Esophagus (tissue), 2 donors: ENCODE results near the gene LMO1. TPM values are rescaled to one million over a fixed set of nuclear protein-coding genes. Genes with fewer than 3 reads are reported as not detected.

Experiments used
- H3K27ac ChIP-seq, 2 donors: one replicate each; pipeline ENCODE4 v1.5.1; 2013; ENCODE audit warnings: low read depth in 2 of 2, mild to moderate bottlenecking in 2 of 2, inconsistent platforms in 1 of 2, low read length in 1 of 2, moderate library complexity in 1 of 2
- H3K27me3 ChIP-seq, 2 donors: one replicate each; pipeline ENCODE4 v1.6.1; 2013; ENCODE audit warnings: low read length in 2 of 2, control low read depth in 1 of 2, mild to moderate bottlenecking in 1 of 2; ENCODE audit not compliant: insufficient read depth in 2 of 2, control insufficient read depth in 1 of 2
- H3K36me3 ChIP-seq, 2 donors: one replicate each; pipeline ENCODE4 v1.6.1; 2013; ENCODE audit warnings: low read length in 1 of 2; ENCODE audit not compliant: control insufficient read depth in 2 of 2, insufficient read depth in 2 of 2
- H3K4me1 ChIP-seq, 2 donors: one replicate each; pipeline ENCODE4 v1.6.1; 2013; ENCODE audit warnings: low read length in 1 of 2; ENCODE audit not compliant: control insufficient read depth in 2 of 2, insufficient read depth in 2 of 2
- H3K4me3 ChIP-seq, 2 donors: one replicate each; pipeline ENCODE4 v1.5.1; 2013; ENCODE audit warnings: low read length in 2 of 2, mild to moderate bottlenecking in 2 of 2, low read depth in 1 of 2, moderate library complexity in 1 of 2
- H3K9me3 ChIP-seq, 2 donors: one replicate each; pipeline ENCODE4 v1.6.1; 2013; ENCODE audit warnings: mild to moderate bottlenecking in 2 of 2, low read depth in 1 of 2, low read length in 1 of 2, moderate library complexity in 1 of 2; ENCODE audit not compliant: control insufficient read depth in 2 of 2, insufficient read depth in 1 of 2
- WGBS, 2 donors: extraction: QIAGEN DNeasy Blood & Tissue Kit; methylation state at CpG; one replicate each; pipeline ENCODE4 v1.1.7; 2013; 5-methylcytosine and 5-hydroxymethylcytosine counted together
- polyA plus RNA-seq, 2 donors: library from polyadenylated mRNA; stranded (reverse); fragments of 200-250 nt; gene quantifications; one replicate each; pipeline ENCODE4 v1.2.3, GENCODE V29; 2013
- donor health status: healthy with polysubstance abuse.
- donor health status: Bipolar disorder and iron deficiency.

Gene LMO1
- under 1 TPM; 0.06 to 0.08 TPM for polyA plus RNA-seq

DNA sequence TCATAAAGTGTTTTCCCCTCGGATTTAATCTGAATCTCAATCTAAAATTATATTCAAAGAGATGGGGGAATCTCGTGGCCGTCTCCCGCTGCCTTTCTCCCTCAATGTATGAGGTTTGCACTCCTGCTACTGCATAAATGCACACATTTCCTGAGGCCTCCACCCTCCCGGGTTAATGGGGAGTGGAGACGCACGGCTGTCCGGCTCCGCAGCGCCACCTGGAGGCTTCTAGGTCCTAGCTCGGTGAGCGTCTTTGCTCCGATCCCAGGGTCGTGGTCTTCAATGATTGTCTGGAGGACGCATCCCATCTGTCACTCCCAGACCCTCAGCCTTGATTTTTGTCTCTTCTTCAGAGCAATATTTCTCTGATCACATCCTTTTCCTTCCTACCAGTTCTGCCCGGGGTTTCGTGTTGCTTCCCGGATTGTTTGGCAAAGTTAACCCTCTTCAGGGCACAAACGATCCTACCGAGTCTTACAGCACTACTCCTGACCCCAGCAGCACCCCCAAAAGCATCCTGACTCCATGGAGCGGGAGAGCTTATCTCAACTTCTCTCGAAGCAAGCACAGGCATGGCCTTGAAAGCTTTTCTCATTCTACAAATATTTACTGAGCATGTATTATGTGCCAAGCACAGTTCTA is at the start of gene LMO1:
TSS of gene LMO1 (minus strand) at position 110 of the 642 bp plus-strand sequence. CDS start 516 bp downstream, outside the sequence.
- Histone ChIP-seq H3K27me3 (peaks cover 0 to 13% of the 10 kb centered on the region in 2 donors), H3K4me3 (peak within 1 kb of the TSS; percentile 9 to 36), H3K36me3 (no peaks in the 10 kb centered on the region), H3K9me3 (no peaks in the 10 kb centered on the region), H3K27ac (no peak within 1 kb of the TSS), H3K4me1 (peaks cover 0 to 15% of the 10 kb centered on the region in 2 donors)
- 2 to 3% methylated on average over 22 of the region's 22 CpGs for WGBS, 2 donors

DNA sequence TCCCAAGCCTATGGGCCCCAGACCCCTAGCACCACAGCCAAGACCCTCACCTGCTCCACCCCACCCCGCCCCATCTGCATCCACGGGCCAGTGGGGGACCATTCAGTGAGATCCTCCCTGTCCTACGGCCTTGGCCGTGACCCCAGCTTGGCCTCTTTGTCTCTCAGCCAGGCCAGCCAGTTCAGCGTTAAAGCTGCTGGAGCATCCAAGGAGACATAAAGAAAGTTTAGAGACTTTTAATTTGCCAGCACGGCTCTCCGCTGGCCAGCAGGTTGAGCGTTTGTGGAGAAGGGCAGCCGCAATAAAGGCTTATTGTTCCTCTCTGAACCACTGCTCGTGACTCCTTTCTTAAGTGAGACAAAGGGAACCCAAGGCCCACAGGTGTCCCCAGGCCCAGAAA is 49.3 kb upstream of the LMO1 start:
- 92% methylated on average over 10 of the region's 10 CpGs for WGBS, 2 donors
- Histone ChIP-seq H3K36me3 (no peaks in the 10 kb centered on the region), H3K4me3 (no peak overlapping the region), H3K27ac (no peak overlapping the region), H3K27me3 (no peaks in the 10 kb centered on the region), H3K9me3 (peaks cover 0 to 2% of the 10 kb centered on the region in 2 donors), H3K4me1 (no peaks in the 10 kb centered on the region)

DNA sequence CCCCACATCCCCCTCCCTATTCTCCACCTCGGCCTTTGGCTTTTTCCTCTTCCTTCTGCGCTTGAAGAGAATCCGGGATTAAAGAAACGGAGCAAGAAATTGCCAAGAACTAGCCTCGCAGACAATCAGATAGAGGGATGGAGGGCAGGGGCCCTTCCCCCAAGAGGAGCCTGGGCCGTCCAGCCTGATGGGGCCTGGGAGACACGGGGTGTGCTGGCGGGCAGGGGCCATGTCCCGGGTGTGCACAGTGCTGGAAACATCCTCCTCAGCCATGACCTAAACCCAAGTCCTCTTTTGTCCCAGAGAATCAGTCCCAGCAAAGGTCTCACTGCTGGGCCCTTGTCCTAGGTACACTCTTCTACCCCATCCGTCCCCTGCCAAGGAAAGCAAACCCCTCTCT is 47.7 kb upstream of the LMO1 start:
- Histone ChIP-seq H3K9me3 (peaks cover 0 to 2% of the 10 kb centered on the region in 2 donors), H3K27ac (no peak overlapping the region), H3K4me3 (no peak overlapping the region), H3K27me3 (no peaks in the 10 kb centered on the region), H3K36me3 (no peaks in the 10 kb centered on the region), H3K4me1 (no peaks in the 10 kb centered on the region)
- 77 to 79% methylated on average over 10 of the region's 10 CpGs for WGBS, 2 donors

DNA sequence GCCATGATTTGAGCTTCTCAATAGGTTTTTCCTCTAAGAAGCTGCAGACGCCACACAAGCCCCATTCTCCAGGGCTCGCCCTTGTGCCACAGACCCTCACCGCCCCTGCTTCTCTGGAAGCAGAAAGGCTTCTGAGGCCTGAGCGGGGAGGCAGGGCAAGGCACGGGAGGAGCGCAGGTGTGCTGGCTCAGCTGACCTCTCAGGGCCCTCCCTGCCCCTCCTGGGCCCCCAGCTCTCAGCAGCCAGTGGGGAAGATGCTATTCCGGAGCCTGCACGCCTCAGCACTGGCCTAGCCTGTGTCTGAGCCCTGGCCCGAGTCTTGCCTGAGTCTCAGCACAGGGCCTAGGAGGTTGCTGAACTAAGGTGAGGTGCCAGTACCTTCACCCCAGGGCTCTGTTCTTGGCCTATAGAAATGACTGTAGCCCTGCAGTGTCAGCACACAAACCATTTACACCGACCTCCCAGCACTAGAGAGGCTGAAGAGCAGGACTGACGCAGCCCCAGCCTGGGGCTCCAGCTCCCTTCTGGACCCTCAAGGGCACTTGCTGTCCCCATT is 47.1 kb upstream of the LMO1 start:
- Histone ChIP-seq H3K36me3 (no peaks in the 10 kb centered on the region), H3K9me3 (peaks cover 0 to 2% of the 10 kb centered on the region in 2 donors), H3K27me3 (no peaks in the 10 kb centered on the region), H3K4me3 (no peak overlapping the region), H3K27ac (no peak overlapping the region), H3K4me1 (no peaks in the 10 kb centered on the region)
- 88 to 89% methylated on average over 11 of the region's 11 CpGs for WGBS, 2 donors

DNA sequence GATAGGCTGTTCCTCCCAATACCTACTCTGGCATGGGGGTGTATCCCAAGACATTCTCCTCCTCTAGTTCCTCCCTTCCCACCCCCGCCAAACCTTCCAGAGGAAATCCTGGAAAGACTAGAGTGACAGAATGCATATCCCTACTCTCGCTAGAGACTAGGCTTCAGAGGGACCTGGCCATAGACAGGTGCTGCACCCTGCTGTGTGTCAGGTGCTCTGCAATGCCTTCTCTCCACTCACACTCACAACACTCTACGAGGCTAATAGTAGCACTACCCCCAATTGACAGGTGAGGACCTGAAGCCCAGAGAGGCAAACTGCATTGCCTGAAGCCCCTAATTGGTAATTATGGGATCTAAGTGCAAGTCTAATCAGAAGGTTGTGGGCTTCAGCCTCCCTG is 46.2 kb upstream of the LMO1 start:
- H3K9me3 ChIP-seq, result peaks cover 0 to 2% of the 10 kb centered on the region in 2 donors
- WGBS, 2 donors, result 30 to 53% methylated on average over 3 of the region's 3 CpGs
- H3K27ac ChIP-seq, result no peak overlapping the region

DNA sequence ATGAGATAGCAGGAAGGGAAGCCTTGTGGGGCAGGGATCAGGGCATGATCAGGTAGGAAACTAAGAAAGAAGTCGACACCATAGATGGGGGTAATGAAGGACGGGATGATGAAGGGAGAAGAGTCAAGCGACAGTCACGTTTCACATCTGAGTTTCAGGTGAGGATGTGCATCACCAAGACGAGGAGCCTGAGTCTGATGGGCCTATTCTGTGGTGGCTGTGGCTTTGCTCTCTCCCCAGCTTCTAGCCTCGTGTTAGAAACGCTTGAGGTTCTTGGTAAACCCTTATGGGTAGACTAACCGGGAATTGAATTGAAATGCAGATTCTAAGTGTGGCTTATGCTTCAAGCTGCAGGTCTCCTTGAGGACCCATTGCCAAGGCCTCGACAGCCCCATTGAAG is 45.6 kb upstream of the LMO1 start:
- Histone ChIP-seq H3K27ac (no peak overlapping the region), H3K27me3 (no peaks in the 10 kb centered on the region), H3K4me1 (no peaks in the 10 kb centered on the region), H3K36me3 (no peaks in the 10 kb centered on the region), H3K4me3 (no peak overlapping the region), H3K9me3 (peaks cover 0 to 2% of the 10 kb centered on the region in 2 donors)
- 82 to 83% methylated on average over 9 of the region's 9 CpGs for WGBS, 2 donors

More for the DNA sequence above, 46.2 kb upstream of the LMO1 start:
- H3K4me3 ChIP-seq, result no peak overlapping the region
- H3K4me1 ChIP-seq, result no peaks in the 10 kb centered on the region
- no peaks in the 10 kb centered on the region for H3K27me3 ChIP-seq
- no peaks in the 10 kb centered on the region for H3K36me3 ChIP-seq

DNA sequence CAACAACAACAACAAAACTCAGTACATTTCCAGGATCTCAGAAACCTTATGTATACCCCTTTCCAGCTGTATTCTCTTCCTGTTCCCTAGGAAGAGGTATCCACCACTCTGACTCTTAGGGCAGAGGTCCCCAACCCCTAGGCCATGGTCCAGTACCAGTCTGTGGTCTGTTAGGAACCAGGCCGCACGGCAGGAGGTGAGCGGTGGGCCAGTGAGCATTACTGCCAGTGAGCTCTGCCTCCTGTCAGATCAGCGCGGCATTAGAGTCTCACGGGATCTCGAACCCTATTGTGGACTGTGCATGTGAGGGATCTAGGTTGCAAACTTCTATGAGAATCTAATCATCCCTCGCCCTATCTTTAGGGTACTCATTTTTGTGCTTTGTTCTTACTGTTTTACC is 43.9 kb upstream of the LMO1 start:
- H3K4me1 ChIP-seq, result no peaks in the 10 kb centered on the region
- peaks cover 0 to 2% of the 10 kb centered on the region in 2 donors for H3K9me3 ChIP-seq
- H3K4me3 ChIP-seq, result no peak overlapping the region
- no peaks in the 10 kb centered on the region for H3K27me3 ChIP-seq
- H3K36me3 ChIP-seq, result no peaks in the 10 kb centered on the region
- 87 to 94% methylated on average over 8 of the region's 8 CpGs for WGBS, 2 donors
- H3K27ac ChIP-seq, result no peak overlapping the region

DNA sequence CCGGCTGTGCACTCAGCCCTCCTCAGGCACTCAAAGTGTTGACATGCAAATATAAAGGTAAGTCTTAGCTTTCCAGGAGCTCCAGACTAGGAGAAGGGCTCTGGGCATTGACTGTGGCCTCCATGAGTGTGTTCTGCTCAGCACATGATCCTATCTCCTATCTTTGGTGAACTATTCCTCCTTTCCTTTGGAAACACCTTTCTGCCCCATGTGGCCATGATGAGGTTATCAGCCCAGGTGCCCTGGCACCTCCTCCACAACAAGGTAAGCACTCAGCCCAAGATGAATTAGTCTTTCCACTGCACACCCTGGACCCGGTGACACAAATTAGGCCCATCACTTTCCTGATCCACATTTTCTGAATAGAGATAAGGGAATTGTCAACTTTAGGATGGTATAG is 37.9 kb upstream of the LMO1 start:
- Histone ChIP-seq H3K4me1 (no peaks in the 10 kb centered on the region), H3K36me3 (no peaks in the 10 kb centered on the region), H3K9me3 (no peaks in the 10 kb centered on the region), H3K27ac (no peak overlapping the region), H3K4me3 (no peak overlapping the region), H3K27me3 (no peaks in the 10 kb centered on the region)
- WGBS, 2 donors, result 85 to 90% methylated on average over 2 of the region's 2 CpGs

DNA sequence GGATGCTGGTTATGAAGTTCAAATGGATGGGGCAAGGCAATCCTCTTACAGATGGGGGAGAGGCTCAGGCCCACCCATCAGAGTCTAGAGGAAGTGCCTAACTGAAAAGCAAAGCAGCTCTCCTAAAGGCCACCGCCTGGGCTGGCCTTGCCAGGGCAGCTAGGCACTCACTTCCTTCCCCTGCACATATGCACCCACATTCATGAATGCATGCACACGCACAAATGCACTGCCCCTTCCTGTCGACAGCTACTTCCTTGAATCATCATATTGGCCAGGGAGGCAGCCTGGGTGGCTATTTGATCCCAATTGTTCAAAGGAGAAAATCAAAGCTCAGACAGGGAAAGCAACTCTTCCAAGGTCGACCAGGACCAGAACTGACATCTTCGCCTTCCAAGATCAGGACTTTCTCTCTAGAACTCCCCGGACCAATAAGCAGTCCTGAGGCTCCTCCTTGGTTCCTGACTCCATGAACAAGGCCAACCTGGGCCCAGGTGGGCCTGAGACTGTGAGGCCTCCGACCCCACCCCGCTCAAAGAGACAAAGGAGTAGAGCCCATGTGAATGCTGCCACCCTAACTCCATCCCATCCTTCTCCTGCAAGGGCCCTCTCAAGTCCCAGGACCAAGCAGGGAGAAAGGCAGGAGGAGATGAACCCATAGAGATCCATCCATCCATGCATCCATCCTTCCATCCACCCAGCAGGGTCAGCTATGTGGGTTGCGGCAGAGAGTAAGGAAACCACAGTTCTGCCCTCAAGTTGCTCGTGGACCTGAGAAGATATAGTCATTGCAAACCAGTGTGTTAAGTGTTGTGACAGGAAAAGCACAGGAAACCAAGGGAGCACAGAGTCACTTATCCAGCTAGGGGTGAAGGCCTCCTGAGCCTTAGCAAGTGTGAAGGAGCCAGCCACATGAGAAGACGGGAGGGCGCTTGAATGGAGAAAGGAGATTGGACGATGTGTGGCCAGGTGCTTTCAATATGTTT is 35.4 kb upstream of the LMO1 start:
- Histone ChIP-seq H3K27ac (no peak overlapping the region), H3K4me3 (no peak overlapping the region), H3K9me3 (no peaks in the 10 kb centered on the region), H3K4me1 (no peaks in the 10 kb centered on the region), H3K36me3 (no peaks in the 10 kb centered on the region), H3K27me3 (no peaks in the 10 kb centered on the region)
- 85 to 86% methylated on average over 13 of the region's 13 CpGs for WGBS, 2 donors
